ENCODE data around the gene ENO2.
A peak's percentile ranks its signal among the peaks of the same experiment; 100 is the strongest.

The ENO2 gene

DNA sequence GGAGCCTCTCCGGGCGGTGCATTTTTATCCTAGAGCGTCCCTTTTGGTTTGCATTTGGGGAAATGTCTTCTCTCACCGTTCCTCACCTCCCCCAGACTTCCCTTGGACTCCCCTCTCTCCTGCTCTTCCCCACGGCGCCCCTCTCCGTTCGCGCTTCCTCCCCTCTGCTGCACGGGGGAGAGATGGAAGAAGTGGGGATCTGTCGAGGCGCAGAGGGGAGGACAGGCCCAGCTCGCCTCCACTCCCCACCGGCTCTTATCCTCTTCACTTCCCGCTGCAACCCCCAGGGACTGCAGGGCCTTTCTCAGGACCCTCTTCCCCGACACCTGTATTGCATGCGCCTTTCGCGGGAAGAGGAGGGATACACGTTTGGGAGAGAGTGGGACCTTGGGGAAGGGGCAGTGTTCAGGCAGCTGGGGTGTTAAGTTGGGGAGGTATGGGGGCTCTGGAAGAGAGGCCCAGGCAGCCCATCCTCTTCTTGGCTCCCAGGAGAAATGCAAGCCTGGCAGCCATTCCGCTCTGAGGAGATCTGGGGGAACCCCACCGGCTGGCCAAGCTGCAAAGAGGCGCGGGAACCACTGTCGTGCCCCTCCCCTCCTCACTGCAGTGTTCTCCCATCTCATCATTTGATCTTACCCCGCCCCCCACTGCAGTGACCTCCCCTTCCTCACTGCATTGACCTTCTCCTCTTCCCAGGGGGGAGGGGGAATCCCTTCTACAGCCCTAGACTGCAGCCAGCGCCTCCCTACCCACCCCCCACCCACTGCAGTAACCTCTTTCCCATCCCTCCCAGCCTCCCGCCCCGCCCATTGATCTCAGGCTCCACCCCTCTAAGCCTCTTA is 788 bp downstream of the ENO2 start:
- no peak for DNase-seq

DNA sequence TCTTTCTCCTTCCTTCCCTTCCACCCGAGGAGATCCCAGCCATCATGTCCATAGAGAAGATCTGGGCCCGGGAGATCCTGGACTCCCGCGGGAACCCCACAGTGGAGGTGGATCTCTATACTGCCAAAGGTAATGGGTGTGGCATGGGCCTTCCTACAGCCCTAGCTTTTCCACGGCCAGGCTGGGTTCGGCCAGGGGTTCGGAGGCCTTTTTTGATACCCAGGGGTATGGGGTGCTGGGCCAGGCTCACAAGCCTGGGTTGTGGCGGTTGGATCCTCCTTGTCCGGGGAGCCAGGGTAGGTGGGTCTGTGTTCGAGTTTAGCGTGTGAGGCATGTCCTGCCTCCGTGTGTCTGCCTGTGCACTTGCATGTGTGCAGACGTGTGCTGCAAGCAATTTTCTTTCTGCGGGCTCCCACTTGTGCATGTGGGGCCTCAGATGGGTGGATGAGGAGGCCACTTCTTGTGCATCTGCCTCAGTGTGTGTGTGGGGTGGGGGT is 1.5 kb downstream of the ENO2 start:
- no peak for DNase-seq

DNA sequence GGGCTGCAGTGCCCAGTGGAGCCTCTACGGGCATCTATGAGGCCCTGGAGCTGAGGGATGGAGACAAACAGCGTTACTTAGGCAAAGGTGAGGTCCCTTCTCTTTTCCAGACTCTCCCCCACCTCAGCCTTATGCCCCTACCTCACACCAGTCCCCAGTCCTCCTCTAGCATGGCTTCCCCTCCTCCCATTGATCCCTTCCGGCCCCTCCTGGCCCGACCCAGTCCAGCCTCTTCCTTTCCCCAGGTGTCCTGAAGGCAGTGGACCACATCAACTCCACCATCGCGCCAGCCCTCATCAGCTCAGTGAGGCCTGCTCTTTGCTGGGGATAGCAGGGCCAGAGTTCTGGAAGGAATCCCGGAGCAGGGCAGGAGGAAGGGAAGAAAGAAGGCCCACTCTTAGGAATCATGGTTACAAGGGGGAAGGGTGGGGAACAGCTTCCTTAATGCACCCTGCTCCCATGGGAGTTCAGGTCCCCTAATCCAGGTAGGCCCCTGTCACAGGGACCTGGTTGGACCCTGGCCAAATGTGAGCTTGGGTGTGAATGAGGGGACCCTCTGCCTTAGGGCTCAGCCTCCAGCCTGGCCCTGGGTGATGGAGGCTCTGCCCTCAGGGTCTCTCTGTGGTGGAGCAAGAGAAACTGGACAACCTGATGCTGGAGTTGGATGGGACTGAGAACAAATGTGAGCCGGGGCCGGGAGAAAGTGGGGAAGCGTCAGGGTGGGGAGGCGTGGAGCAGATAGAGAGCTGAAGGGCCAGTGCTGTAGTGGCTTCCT is 2.2 kb downstream of the ENO2 start:
- no peak for DNase-seq

DNA sequence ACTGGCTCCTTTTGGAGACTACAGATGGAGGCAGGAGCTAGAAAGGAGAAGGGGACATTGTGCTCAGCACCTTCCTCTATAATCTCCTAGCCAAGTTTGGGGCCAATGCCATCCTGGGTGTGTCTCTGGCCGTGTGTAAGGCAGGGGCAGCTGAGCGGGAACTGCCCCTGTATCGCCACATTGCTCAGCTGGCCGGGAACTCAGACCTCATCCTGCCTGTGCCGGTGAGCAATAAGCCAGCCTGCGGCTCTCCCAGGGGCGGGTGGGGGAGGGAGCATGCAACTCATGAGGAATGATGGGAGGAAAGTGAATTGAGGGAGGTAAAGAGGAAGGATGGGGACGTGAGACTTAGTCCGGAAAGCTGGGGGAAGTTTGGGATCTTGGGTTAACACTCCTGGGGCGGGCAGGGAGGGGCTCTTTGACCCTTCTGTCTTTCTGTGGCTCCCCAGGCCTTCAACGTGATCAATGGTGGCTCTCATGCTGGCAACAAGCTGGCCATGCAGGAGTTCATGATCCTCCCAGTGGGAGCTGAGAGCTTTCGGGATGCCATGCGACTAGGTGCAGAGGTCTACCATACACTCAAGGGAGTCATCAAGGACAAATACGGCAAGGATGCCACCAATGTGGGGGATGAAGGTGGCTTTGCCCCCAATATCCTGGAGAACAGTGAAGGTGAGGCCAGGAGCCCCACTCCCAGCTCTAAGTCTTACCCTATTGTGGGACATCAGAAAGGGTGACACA is 3.3 kb downstream of the ENO2 start:
- no peak for DNase-seq

DNA sequence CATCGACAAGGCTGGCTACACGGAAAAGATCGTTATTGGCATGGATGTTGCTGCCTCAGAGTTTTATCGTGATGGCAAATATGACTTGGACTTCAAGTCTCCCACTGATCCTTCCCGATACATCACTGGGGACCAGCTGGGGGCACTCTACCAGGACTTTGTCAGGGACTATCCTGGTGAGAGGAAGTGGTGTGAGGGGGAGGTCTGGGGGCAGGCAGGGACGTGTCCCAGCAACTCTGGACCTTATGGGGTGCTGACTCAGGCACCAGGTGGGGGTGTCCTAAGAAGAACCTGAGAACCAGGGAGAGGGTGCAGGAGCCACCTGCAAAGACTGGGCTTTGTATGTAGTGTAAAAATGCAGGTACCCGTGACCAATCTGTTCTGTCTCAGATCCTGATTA is 5.2 kb downstream of the ENO2 start:
- DNase-seq: no peak

DNA sequence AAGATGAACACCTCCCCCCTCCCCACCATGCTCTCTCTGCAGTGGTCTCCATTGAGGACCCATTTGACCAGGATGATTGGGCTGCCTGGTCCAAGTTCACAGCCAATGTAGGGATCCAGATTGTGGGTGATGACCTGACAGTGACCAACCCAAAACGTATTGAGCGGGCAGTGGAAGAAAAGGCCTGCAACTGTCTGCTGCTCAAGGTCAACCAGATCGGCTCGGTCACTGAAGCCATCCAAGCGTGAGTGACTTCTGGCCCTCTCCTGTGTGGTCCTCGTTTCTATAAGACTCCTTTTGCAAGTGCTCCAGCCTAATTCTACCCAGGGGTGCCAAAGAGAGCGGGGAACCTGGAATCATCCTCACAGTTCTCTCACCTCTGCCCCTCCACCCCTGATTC is 7.2 kb downstream of the ENO2 start:
- no peak for DNase-seq

DNA sequence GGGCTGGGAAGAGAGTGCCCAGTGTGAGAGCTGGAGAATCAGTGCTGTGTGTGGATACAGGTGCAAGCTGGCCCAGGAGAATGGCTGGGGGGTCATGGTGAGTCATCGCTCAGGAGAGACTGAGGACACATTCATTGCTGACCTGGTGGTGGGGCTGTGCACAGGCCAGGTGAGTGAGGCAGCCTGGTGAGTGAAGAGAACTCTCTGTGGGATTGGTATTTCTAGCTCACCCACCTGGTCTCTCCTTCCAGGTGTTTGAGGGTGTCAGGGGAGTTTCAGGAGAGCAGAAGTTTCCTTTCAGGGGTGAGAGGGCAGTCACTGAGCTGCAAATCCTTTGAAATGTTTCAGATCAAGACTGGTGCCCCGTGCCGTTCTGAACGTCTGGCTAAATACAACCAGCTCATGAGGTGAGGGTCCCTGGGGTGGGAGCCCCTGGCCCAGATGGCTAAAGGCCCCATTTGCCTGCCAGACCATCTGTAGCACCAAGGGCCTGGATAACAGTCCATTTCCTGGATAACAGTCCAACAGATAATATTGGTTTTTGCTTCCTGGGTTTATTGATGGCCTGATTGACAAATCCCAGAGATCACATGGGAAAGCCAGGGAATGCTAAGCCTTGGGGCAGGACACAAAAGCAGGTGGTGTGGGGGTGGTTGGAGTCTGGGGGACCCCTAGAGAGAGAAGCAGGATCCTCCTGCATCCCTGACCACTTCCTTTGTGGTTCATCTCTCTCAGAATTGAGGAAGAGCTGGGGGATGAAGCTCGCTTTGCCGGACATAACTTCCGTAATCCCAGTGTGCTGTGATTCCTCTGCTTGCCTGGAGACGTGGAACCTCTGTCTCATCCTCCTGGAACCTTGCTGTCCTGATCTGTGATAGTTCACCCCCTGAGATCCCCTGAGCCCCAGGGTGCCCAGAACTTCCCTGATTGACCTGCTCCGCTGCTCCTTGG is 7.9 kb downstream of the ENO2 start:
- DNase-seq: no peak

DNA sequence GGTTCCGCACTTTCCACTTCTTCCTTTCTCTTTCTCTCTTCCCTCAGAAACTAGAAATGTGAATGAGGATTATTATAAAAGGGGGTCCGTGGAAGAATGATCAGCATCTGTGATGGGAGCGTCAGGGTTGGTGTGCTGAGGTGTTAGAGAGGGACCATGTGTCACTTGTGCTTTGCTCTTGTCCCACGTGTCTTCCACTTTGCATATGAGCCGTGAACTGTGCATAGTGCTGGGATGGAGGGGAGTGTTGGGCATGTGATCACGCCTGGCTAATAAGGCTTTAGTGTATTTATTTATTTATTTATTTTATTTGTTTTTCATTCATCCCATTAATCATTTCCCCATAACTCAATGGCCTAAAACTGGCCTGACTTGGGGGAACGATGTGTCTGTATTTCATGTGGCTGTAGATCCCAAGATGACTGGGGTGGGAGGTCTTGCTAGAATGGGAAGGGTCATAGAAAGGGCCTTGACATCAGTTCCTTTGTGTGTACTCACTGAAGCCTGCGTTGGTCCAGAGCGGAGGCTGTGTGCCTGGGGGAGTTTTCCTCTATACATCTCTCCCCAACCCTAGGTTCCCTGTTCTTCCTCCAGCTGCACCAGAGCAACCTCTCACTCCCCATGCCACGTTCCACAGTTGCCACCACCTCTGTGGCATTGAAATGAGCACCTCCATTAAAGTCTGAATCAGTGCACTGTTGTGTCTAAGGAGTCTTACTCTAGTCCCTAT is 8.8 kb downstream of the ENO2 start:
- DNase-seq: no peak

DNA sequence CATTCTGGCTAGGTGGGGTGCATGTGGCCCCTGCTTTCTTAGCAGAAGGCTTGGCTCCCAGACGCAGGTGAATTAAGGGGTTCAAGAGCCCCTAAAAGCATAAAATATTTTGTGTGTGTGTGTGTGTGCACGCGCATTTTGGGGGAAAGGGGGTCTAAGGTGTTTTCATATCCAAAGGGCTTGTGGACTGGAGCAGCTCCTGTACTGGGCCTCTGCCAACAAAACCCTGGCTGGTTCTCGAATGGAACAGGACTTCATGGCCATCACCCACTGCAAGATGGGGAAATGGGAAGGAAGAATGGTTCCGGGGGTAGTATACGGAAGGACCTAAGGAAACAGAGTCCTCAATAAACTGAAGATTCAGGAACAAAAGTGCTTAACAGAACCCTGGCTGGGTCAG is 9.5 kb downstream of the ENO2 start:
- no peak for DNase-seq

DNA sequence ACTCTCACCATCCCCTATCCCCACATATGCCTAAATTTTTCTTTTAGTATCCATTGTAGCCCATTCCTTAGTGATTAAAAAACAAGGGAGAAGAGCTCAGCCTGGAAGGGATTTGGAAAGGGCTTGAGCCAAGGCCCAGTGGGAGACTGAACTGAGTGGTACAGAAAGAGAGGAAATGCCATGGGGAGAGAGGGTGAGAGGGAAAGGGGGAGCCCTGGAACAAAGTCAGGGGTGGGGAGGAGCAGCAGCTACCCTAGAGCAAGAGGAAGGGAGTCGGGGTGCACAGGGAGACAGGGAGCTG is 10.8 kb downstream of the ENO2 start:
- no peak for DNase-seq

DNA sequence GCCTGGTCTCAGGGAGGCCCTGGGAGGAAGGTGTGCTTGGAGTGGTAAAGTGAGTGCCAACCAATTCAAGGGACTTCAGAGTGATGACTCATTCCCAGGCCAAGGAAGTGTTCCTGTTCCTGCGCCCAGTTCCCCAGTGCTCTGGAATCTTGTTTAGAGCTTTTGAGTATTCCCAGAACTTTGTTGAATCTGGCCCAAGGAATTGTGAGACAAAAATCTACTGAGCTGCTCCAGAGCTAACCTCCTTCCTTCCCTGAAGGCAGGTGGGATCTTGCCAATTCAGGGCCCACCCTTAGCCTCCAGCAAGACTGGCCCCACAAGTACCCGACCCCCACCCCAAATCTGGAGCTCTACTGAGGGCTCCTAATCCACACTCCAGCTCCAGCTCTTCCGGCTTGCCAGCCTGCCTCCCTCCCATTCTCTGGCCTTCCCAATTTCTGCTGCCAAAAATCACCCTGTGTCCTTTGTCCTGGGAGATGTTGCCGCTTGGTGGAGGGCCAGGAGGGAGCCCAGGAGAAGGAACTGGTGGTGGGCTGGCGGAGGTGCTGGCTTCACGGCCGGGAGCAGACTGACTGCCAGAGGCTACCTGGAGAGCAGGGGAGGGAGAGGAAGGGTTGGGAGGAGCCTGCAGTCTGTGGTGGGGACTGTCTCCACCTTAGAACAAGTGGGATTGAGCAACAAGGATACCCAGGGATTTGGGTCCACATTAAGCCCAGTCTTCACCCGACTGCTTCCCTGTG is 11.3 kb downstream of the ENO2 start:
- DNase-seq: no peak

DNA sequence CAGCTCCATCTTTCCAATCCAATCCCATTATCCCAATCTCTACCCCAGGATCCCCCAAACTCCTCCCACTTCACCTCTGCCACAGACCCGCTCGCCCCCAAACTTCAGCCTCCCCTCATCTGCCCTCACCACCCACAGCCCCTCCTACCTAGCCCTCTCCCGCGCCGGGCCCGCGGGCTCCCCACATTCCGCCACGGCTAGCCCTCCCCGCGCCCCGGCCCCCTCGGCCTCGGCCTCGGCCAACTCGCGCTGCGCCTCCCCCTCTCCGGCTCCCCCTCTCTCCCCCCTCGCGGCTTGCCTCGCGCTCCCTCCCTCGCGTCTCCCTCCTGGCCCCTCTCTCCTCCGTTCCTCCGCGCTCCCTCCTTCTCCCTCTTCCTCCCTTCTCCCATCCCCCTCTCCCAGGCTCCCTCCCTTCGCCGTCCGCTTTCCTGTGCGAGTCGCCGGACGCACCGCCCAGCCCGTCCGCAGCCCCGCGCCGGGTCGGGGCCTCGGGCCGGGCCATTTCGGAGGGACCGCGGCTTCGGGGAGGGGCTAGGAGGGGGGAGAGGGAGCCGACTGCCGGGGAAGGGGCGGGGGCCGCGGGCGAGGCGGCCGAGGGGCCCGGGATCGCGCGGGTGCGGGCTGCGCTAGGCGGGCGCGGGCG is 13.1 kb downstream of the ENO2 start, which contains the start of gene ATN1:
ATN1 (plus strand) TSS at position 581 of the 643 bp plus-strand sequence. CDS start 6,043 bp downstream, outside the sequence.
- DNase-seq: peak; percentile 41

DNA sequence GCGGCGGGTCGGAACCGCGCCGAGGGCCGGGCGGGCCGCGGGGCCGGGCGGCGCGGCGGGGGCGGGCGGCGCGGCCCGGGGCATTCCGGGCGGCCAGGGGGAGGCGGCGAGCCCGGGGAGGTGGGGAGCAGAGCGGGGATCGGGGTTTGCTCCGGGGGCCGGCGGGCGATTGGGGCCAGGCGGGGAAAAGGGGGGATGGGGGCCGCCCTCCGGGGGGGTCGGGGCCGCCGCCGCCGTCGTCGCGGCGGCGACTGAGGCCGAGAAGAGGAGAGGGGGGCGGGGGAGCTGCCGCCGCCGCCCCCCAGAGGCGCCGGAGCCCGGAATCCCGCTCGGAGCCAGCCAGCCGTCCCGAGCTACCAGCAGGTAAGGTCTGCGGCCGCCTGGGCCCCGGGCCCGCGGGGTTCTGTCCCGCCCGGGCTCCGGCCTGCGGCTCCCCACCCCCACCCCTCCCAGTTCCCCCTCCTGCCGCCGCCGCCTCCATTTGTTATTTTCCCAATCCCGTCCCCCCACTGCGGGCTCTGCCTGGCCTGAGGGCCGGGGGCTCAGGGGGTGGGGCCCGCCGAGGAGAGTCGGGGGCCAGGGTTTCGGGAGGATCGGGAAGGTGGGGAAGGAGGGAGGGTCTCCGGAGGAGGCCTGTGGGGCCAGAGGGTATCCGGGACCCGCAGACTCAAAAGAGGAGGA is 13.8 kb downstream of the ENO2 start:
- no peak for DNase-seq

DNA sequence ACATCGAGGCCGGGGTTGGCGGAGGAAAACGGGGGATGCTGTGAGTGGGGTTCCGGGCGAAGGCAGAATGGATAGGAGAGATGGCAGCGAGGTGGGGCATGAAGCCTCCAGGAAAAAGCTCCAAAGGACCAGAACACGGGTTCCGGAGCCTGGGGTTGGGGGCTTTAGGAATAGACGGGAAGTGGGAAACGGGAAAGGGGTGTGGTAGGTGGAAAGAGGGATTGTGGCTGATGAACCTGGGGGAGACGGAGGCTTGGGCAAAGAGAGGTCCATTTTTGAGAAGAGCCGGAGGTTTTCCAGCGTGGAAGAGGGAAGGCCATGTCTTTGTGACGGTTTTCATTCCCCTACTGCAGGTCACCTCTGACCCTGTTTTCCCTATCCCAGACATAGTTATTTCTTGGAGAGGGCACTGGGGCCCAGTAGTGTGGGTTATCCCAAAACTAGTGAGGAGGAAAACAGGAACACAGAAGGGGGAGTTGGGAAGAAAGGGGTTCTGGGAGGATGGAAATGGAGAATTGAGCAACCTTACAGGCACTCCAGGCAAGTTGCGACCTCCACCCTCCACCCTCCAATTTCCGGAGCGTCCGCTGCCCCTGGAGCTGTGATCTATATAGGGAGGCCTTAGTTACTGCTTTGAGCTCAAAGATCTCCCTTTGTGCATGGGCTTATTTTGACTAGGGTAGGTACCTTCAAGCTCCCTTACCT is 14.5 kb downstream of the ENO2 start:
- no peak for DNase-seq

DNA sequence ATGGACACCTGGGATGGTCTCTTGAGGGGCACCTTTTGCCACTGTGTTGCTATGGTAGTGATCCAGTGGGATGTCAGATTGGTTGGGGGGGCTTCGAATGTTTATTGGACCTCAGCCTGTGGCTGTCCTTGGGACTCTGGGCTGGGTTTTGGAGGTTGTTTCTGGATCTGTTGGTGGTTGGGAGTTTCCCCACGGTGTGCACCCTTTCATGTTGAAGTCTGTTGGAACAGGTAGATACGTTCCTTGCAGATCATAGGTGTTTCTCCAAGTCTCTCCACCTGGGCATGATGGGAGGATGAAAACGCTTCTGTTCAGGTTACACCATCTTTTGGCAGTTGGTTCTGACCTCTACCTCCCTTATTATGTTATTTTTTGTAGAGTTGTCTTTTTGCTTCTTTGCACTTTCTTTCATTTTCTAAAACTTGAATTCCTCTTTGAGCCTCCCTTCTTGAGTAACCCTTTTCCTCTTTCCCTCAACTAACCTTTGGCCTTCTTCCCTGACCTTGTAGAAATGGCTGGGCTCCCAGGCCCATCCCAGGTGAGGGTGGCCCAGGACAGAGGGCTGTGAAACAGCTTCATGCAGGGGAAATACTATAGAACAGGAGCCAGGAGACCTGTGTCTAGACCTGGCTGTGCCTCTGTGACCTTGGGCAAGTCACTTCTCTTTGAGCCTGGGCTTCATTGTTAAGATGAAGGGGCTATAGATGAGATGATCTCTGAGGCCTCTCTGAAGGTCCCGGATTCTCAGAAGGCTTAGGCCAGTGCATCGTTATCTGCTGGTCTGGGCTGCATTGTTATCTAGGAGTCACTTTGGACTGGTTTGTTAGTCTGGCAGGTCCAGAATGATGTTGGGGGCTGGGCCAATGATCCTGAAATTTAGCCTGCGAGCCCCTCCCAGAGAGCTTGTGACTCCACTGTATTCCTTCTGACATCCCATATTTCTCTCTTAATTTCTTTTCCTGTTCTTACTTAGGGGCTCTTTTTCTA is 15.4 kb downstream of the ENO2 start:
- no peak for DNase-seq

DNA sequence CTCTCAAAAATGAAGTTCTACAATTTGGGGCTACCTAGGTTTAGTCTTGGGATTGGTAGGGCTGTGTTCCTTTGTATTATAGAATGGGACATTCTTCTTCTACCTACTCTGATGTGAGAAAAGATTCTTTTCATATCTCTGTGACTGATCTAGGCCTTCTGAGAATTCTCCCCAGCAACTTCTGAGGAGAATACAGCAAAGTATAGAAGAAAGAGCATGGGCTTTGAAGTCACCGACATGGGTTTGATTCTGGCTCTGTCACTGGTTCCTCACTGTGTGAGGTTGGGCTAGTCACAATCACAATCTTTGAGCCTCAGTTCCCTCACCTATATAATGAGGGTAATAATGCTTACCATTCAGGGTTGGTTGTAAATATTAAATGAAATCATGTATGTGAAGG is 18.4 kb downstream of the ENO2 start:
- DNase-seq: no peak

DNA sequence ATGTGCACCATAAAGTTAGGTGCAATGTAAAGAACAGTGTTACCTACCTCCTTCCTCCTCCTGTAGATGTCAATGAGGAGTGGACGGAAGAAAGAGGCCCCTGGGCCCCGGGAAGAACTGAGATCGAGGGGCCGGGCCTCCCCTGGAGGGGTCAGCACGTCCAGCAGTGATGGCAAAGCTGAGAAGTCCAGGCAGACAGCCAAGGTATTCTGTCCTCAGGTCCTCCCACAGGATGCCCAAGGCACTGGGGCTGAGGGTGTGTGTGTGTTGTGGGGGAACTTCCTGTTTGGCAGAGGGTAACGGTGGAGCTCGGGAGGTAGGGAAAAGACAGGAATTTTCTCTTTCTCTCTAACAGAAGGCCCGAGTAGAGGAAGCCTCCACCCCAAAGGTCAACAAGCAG is 19.7 kb downstream of the ENO2 start:
- no peak for DNase-seq
